ENCODE results near the gene CLCN2. TPM values are rescaled to one million over a fixed set of nuclear protein-coding genes. Genes with fewer than 3 reads are reported as not detected.

Gene CLCN2
- total RNA-seq, 1 experiment from 2014 or later = 21.6 TPM

DNA sequence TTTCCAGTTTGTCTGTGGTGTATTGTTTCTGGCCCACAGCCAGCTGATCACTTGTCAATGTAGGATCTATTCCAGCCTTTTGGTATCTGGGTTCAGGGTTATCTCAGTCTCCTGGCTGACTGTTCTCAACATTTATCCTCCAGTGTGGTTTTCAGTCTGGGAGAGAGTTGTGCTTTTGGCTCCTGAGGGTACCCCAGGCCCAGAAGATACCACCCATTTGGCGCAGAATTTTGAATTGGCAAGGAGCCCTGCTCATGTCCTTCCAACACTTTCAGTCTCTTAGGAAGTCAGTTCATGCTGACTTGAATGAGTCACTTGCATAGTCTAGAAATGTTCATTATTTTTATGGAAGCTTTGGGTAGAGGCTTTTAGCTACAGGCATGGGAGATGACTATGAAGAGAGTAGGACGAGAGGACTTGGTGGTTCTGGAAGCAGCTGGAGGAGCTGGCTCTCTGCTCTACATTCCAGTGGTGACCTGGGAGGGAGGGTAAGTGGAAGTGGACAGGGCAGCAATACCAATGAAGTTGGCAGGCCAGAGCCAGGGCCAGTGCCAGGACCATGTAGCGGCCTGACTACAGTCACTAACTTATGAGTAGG lies 7.3 kb upstream of the CLCN2 start:
- H3K9me2 ChIP-seq (ENCODE audit: insufficient read depth) = no peaks in the 10 kb centered on the region
- peaks cover 10 to 29% of the 10 kb centered on the region in 2 experiments for H3K4me1 ChIP-seq (ENCODE audit: control insufficient read depth in 1 of 2, insufficient read depth in 2 of 2, low read length in 2 of 2)
- peaks cover 28% of the 10 kb centered on the region for H3K79me2 ChIP-seq (ENCODE audit: insufficient read depth, low read length)
- no peak overlapping the region for H3K4me2 ChIP-seq (ENCODE audit: low read length)
- peaks cover 5% of the 10 kb centered on the region; the same call in 1 of the 2 replicates for H4K20me1 ChIP-seq (ENCODE audit: insufficient read depth)
- POLR2A ChIA-PET = interaction anchor here (0.8 kb wide), 1 partner anchor 145 kb away, joined by 3 read pairs; no protein-coding TSS in a partner anchor
- RAD21 ChIA-PET (ENCODE audit: low non-redundant PET in 1 of 2, low total read pairs in 2 of 2, uncharacterized antibody in 2 of 2, unreplicated experiment in 2 of 2) = interaction anchor here in 1 of 2 experiments (0.6 kb wide), 1 partner anchor 157 kb away, joined by 4 read pairs; no protein-coding TSS in a partner anchor
- TF ChIP-seq REST (IDR thresholded peaks at IDR 0.05; ENCODE audit: low read depth) (no peak), SP1 (IDR thresholded peaks at IDR 0.05; ENCODE audit: low read depth) (no peak), JUND (IDR thresholded peaks at IDR 0.05) (no peak)
- H3K27me3 ChIP-seq (ENCODE audit: insufficient read depth, low read length) = no peaks in the 10 kb centered on the region
- DNase-seq (ENCODE audit: low read depth, low spot score) = no peak
- intact Hi-C loops (cut with micrococcal nuclease) = no loop called here
- H3K9me3 ChIP-seq (ENCODE audit: control insufficient read depth in 1 of 2, insufficient read depth in 1 of 2, low read depth in 1 of 2, low read length in 2 of 2) = no peaks in the 10 kb centered on the region
- H3K4me3 ChIP-seq (replicated peaks in 1 of 2; ENCODE audit: low read depth in 1 of 2, low read length in 2 of 2) = no peak overlapping the region
- H2AFZ ChIP-seq (ENCODE audit: low read depth, low read length, poor library complexity, severe bottlenecking) = no peak overlapping the region
- H3K36me3 ChIP-seq (ENCODE audit: control insufficient read depth in 1 of 2, insufficient read depth in 2 of 2, low read length in 2 of 2) = peaks cover 29 to 39% of the 10 kb centered on the region in 2 experiments; a peak in 3 of 4 replicates
- no peak overlapping the region for H3K27ac ChIP-seq (ENCODE audit: low read depth, low read length)
- CTCF ChIA-PET = no interaction called here
- no peak for ATAC-seq
- H3K9ac ChIP-seq (ENCODE audit: low read length) = no peak overlapping the region
- no TSS peak for BruUV-seq (replicated peaks)

DNA sequence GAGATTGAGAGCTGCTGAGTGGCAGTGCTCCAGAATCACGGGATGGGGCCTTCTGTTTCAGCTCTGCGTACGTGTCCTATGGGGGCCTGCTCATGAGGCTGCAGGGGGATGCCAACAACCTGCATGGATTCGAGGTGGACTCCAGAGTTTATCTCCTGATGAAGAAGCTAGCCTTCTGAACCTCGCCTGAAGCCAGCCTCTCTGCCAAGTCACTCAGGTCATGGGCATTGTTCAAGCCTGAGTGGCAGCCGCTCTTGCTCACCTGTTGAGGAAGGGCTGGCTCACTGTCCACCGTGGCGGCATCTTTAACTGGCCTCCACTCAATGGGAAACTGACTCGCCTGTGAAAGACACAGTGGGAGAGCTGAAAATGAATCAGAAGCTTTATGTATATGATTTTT lies 6.7 kb upstream of the CLCN2 start:
- POLR2A ChIA-PET = interaction anchor here (0.8 kb wide), 1 partner anchor 146 kb away, joined by 3 read pairs; no protein-coding TSS in a partner anchor
- peaks cover 5% of the 10 kb centered on the region; the same call in 1 of the 2 replicates for H4K20me1 ChIP-seq (ENCODE audit: insufficient read depth)
- H3K27ac ChIP-seq (ENCODE audit: low read depth, low read length) = no peak overlapping the region
- H3K4me2 ChIP-seq (ENCODE audit: low read length) = no peak overlapping the region
- no peaks in the 10 kb centered on the region for H3K9me3 ChIP-seq (ENCODE audit: control insufficient read depth in 1 of 2, insufficient read depth in 1 of 2, low read depth in 1 of 2, low read length in 2 of 2)
- H3K79me2 ChIP-seq (ENCODE audit: insufficient read depth, low read length) = peaks cover 33% of the 10 kb centered on the region
- RAD21 ChIA-PET (ENCODE audit: low non-redundant PET in 1 of 2, low total read pairs in 2 of 2, uncharacterized antibody in 2 of 2, unreplicated experiment in 2 of 2) = interaction anchor here in 1 of 2 experiments (0.6 kb wide), 1 partner anchor 157 kb away, joined by 4 read pairs; no protein-coding TSS in a partner anchor
- CTCF ChIA-PET = no interaction called here
- no peaks in the 10 kb centered on the region for H3K27me3 ChIP-seq (ENCODE audit: insufficient read depth, low read length)
- H3K9ac ChIP-seq (ENCODE audit: low read length) = no peak overlapping the region
- no peak for DNase-seq (ENCODE audit: low read depth, low spot score)
- H2AFZ ChIP-seq (ENCODE audit: low read depth, low read length, poor library complexity, severe bottlenecking) = no peak overlapping the region
- no TSS peak for BruUV-seq (replicated peaks)
- peaks cover 29 to 39% of the 10 kb centered on the region in 2 experiments; a peak in 3 of 4 replicates for H3K36me3 ChIP-seq (ENCODE audit: control insufficient read depth in 1 of 2, insufficient read depth in 2 of 2, low read length in 2 of 2)
- H3K9me2 ChIP-seq (ENCODE audit: insufficient read depth) = no peaks in the 10 kb centered on the region
- ATAC-seq = no peak
- intact Hi-C loops (cut with micrococcal nuclease) = no loop called here
- H3K4me3 ChIP-seq (replicated peaks in 1 of 2; ENCODE audit: low read depth in 1 of 2, low read length in 2 of 2) = no peak overlapping the region
- H3K4me1 ChIP-seq (ENCODE audit: control insufficient read depth in 1 of 2, insufficient read depth in 2 of 2, low read length in 2 of 2) = peaks cover 10 to 24% of the 10 kb centered on the region in 2 experiments
- no peak for TF ChIP-seq CEBPB (IDR thresholded peaks at IDR 0.05; ENCODE audit: low read depth)
- no peak for TF ChIP-seq ZNF274 (IDR thresholded peaks at IDR 0.05; ENCODE audit: low read depth, low read length)
- no peak for TF ChIP-seq ELF1 (IDR thresholded peaks at IDR 0.05; ENCODE audit: borderline replicate concordance, low read depth)
- TF ChIP-seq EZH2phosphoT487 (IDR thresholded peaks at IDR 0.05; ENCODE audit: borderline replicate concordance) = no peak
- no peak for TF ChIP-seq ZFX (IDR thresholded peaks at IDR 0.05)
- no peak for TF ChIP-seq SRF (IDR thresholded peaks at IDR 0.05; ENCODE audit: low read depth)
- no peak for TF ChIP-seq EZH2 (IDR thresholded peaks at IDR 0.05)
- no peak for TF ChIP-seq MAX (IDR thresholded peaks at IDR 0.05)
- TF ChIP-seq, protein P1, sequence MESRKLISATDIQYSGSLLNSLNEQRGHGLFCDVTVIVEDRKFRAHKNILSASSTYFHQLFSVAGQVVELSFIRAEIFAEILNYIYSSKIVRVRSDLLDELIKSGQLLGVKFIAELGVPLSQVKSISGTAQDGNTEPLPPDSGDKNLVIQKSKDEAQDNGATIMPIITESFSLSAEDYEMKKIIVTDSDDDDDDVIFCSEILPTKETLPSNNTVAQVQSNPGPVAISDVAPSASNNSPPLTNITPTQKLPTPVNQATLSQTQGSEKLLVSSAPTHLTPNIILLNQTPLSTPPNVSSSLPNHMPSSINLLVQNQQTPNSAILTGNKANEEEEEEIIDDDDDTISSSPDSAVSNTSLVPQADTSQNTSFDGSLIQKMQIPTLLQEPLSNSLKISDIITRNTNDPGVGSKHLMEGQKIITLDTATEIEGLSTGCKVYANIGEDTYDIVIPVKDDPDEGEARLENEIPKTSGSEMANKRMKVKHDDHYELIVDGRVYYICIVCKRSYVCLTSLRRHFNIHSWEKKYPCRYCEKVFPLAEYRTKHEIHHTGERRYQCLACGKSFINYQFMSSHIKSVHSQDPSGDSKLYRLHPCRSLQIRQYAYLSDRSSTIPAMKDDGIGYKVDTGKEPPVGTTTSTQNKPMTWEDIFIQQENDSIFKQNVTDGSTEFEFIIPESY (IDR thresholded peaks at IDR 0.05; ENCODE audit: extremely low read depth, insufficient replicate concordance, low read length) = no peak
